KBM-7 (cell line): ENCODE data around the gene AP5S1.
"Not testable (repeated sequence)": the region's sequence is repeated elsewhere in the genome, so short reads cannot be mapped to it uniquely, and the experiment has no call there.

Experiments used
- DNase-seq: peaks from one replicate; pipeline ENCODE4 v3.0.0-alpha.2; 2015
- in situ Hi-C: fragments of 300-500 bp; cut with MboI; formaldehyde crosslinking; loops from 2 replicates; pipeline ENCODE4 v1.14.3; 2020; ENCODE audit warnings: low sequenced_read_pairs, low pct_unique_long_range_greater_than_20kb, mixed read lengths

The AP5S1 gene

DNA sequence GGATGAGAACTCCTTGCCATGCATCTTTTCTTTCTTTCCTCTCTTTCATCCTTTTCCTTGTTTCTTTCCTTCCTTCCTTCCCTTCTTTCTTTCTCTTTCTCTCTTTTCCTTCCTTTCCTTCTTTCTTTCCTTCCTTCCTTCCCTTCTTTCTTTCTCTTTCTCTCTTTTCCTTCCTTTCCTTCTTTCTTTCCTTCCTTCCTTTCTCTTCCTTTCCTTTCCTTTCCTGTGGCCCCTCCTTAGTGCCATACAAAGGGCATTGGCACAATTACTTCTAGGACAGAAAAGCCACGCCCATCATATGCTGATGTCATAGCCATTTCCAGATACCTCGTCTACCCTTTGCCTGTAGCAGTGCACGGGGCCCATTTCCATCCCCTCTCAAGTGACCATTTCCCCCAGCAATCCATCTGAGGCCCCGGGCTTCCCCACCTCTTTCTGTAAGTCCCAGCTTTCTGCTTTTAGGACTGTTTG, 31.6 kb upstream of the AP5S1 start:
- DNase-seq, result no peak
- in situ Hi-C loops, result no loop called here

GRCh38 chr20:3789201-3789600, 31.1 kb upstream of the AP5S1 start:
- DNase-seq, in situ Hi-C loops: not testable (repeated sequence)

GRCh38 chr20:3794168-3794567, 26.2 kb upstream of the AP5S1 start:
- DNase-seq, in situ Hi-C loops: not testable (repeated sequence)

GRCh38 chr20:3794701-3795420, 25.5 kb upstream of the AP5S1 start:
- no peak for DNase-seq
- in situ Hi-C loops, result no loop called here

- peak; percentile 93 for DNase-seq
- in situ Hi-C loops, result no loop called here
Observed at GRCh38 chr20:3795511-3796468, 24.6 kb upstream of the AP5S1 start, which contains the start of gene CDC25B. CDC25B (plus strand) TSS chr20:3796310; CDS start chr20:3796532, 222 bp downstream.

DNA sequence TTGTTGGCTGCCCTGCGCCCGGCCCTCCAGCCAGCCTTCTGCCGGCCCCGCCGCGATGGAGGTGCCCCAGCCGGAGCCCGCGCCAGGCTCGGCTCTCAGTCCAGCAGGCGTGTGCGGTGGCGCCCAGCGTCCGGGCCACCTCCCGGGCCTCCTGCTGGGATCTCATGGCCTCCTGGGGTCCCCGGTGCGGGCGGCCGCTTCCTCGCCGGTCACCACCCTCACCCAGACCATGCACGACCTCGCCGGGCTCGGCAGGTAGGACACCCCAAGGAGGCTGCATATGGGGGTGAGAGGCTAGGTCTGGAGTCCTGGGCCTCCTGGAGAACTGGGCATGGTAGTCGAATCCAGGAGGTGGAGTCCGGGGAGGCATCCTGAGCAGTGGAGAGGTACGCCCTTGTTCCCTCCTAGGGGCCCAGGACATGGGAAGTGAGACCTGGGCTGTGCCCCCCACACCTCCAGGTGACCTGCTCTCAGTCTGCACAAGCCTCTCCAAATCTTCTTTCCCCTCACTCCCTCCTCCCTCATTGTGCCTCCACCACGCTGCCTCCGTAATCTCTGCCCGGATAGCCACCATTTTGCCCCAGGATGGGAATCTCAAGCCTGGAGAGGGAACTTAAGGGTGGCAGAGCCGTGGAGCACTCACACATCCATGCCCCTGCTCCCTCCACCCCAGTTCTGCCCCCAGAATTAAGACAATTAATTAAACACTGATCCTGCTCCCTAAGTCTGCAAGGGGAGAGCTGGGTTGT, 23.7 kb upstream of the AP5S1 start:
- no peak for DNase-seq
- in situ Hi-C loops, result no loop called here

- DNase-seq, result no peak
- in situ Hi-C loops, result no loop called here
Observed at GRCh38 chr20:3797226-3797545, 23.2 kb upstream of the AP5S1 start.

- in situ Hi-C loops, result no loop called here
Observed at GRCh38 chr20:3797592-3798372, 22.6 kb upstream of the AP5S1 start.

GRCh38 chr20:3798373-3798768, 22.0 kb upstream of the AP5S1 start:
- in situ Hi-C loops, result no loop called here
- no peak for DNase-seq

More at GRCh38 chr20:3797592-3798372, 22.6 kb upstream of the AP5S1 start:
- no peak for DNase-seq

DNA sequence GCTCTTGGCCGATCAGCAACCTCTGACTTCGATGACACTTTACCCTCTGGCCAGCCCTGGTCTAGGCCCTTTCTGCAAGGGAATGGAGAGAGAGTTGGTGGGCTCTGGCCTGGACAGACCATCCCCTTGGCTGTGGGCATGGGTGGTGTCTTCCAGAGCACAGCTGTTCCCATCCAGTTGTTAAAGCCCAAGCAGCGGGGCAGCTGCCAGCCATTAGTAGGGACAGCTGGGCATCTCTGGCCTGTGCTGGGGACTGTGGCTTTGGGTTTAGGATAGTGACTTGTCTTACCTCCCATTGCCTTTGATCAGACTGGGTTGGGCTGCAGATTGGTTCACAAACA, 21.5 kb upstream of the AP5S1 start:
- in situ Hi-C loops, result no loop called here
- no peak for DNase-seq

DNA sequence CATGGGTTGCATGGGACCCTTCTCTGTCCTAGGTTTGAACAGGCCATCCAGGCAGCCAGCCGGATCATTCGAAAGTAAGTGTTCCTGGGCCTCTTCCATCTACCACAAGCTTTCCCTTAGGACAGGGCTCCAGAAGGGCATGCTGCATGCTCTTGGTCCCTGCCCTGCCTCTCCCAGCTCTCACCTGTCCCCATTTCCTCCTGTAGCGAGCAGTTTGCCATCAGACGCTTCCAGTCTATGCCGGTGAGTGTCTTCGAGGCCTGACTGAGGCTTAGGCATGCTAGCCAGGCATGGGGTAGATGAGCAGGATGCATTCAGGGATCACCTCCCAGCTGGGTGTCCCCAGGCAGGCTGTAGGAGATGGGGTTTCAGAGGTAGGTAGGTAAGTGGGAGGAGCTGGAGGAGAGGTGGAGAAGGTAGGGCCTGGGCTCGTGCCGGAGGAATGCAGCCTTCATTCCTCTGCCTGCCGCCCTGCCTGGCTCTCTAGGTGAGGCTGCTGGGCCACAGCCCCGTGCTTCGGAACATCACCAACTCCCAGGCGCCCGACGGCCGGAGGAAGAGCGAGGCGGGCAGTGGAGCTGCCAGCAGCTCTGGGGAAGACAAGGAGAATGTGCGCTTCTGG, 20.0 kb upstream of the AP5S1 start:
- in situ Hi-C loops, result no loop called here
- no peak for DNase-seq

- in situ Hi-C loops, result no loop called here
- DNase-seq, result no peak
Observed at GRCh38 chr20:3800878-3801260, 19.5 kb upstream of the AP5S1 start.

- DNase-seq, result no peak
- in situ Hi-C loops, result no loop called here
Observed at GRCh38 chr20:3801299-3801698, 19.0 kb upstream of the AP5S1 start.

GRCh38 chr20:3801846-3802245, 18.5 kb upstream of the AP5S1 start:
- no peak for DNase-seq
- in situ Hi-C loops, result no loop called here

- no peak for DNase-seq
- in situ Hi-C loops, result no loop called here
Observed at GRCh38 chr20:3802524-3803239, 17.7 kb upstream of the AP5S1 start.

- in situ Hi-C loops, result no loop called here
- DNase-seq, result no peak
Observed at GRCh38 chr20:3803289-3803688, 17.1 kb upstream of the AP5S1 start.

GRCh38 chr20:3803854-3804253, 16.5 kb upstream of the AP5S1 start:
- in situ Hi-C loops, result no loop called here

DNA sequence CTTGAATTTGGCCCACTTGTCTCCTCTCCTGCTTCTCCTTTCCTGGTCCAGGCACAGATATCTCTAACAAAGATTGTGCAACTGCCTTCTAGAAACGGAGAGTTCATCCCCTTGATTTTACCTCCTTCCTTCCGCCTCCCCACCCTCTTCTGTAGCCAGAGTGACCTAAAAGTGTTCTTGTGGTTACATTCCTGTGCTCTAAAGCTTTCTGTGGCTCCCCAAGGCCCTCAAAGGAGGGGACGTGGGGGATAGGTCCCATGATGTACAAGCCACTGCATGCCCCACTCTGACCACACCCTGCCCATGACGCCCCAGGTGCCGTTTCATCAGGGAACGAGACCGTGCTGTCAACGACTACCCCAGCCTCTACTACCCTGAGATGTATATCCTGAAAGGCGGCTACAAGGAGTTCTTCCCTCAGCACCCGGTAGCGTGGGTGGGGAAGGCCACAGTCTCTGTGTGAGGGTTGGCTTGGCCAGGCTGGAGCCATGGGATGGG, 16.0 kb upstream of the AP5S1 start:
- DNase-seq, result no peak
- in situ Hi-C loops, result no loop called here

More at GRCh38 chr20:3803854-3804253, 16.5 kb upstream of the AP5S1 start:
- no peak for DNase-seq
